Transverse colon (tissue), 4 donors: Measurements from ENCODE around the gene SMIM1.

Experiments
- POLR2AphosphoS5 ChIP-seq, 3 donors: sonication (generic); formaldehyde crosslinking; IDR thresholded peaks; one replicate each; pipeline ENCODE4 v1.6.1; 2016; ENCODE audit warnings: antibody characterized with exemption in 3 of 3
- TF ChIP-seq, protein P1 (sequence below), 5 experiments: fragments of 200-600 bp in 3 of 5; fragments of 450-650 bp in 2 of 5; sonication (generic) in 3 of 5; IDR thresholded peaks; 1 replicate in 2 of 5; 2 replicates in 3 of 5; pipeline ENCODE4 v1.5.1; 2016 to 2017; ENCODE audit warnings: antibody characterized with exemption in 5 of 5, inconsistent platforms in 3 of 5, mild to moderate bottlenecking in 2 of 5, moderate library complexity in 1 of 5

- TF ChIP-seq, protein P1, sequence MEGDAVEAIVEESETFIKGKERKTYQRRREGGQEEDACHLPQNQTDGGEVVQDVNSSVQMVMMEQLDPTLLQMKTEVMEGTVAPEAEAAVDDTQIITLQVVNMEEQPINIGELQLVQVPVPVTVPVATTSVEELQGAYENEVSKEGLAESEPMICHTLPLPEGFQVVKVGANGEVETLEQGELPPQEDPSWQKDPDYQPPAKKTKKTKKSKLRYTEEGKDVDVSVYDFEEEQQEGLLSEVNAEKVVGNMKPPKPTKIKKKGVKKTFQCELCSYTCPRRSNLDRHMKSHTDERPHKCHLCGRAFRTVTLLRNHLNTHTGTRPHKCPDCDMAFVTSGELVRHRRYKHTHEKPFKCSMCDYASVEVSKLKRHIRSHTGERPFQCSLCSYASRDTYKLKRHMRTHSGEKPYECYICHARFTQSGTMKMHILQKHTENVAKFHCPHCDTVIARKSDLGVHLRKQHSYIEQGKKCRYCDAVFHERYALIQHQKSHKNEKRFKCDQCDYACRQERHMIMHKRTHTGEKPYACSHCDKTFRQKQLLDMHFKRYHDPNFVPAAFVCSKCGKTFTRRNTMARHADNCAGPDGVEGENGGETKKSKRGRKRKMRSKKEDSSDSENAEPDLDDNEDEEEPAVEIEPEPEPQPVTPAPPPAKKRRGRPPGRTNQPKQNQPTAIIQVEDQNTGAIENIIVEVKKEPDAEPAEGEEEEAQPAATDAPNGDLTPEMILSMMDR (IDR thresholded peaks at IDR 0.05), result no peak
- TF ChIP-seq POLR2AphosphoS5 (IDR thresholded peaks at IDR 0.05), result no peak
Observed at GRCh38 chr1:3795453-3796214, 23.1 kb downstream of the SMIM1 start.
